Endothelial cell of umbilical vein (primary cell): ENCODE data around the gene TEX11. TPM values are rescaled to one million over a fixed set of nuclear protein-coding genes. Genes with fewer than 3 reads are reported as not detected.

ENCODE experiments used
- BruUV-seq: library from RNA; stranded (reverse); fragments of 400-500 nt; replicated peaks from 2 replicates; lab custom pipeline; 2021; lab: Mats Ljungman, UMichigan
- CTCF ChIA-PET: fragments of 300-600, 350-600 bp; sonication (Branson Sonifier 250); formaldehyde crosslinking; loops from one replicate; lab custom pipeline; 2021; ENCODE audit warnings: antibody characterized with exemption, inconsistent platforms; lab: Charles Lee
- POLR2A ChIA-PET: fragments of 300-600, 350-600 bp; sonication (Branson Sonifier 250); formaldehyde crosslinking; loops from one replicate; lab custom pipeline; 2021; ENCODE audit warnings: antibody characterized with exemption, inconsistent platforms; lab: Charles Lee
- DNase-seq: peaks from one replicate; pipeline ENCODE4 v3.0.0-alpha.2; 2011; ENCODE audit warnings: low read depth, low spot score
- FAIRE-seq: peaks from 2 replicates; lab custom pipeline; 2011; peaks lifted over from hg19 to GRCh38; lab: Jason Lieb, UNC
- H2AFZ ChIP-seq: 2 replicates; pipeline ENCODE4 v1.6.0; 2012; ENCODE audit warnings: low read depth, low read length, control low read depth, inconsistent platforms
- H3K27ac ChIP-seq: 2 replicates; pipeline ENCODE4 v1.5.1; 2011; ENCODE audit warnings: low read depth, mild to moderate bottlenecking, control low read depth, low read length, moderate library complexity; ENCODE audit not compliant: insufficient read depth
- H3K27me3 ChIP-seq, 2 experiments: 2 replicates each; pipeline versions ENCODE4 v1.6.0 to v1.6.1; 2011; ENCODE audit warnings: low read length in 2 of 2, mixed read lengths in 1 of 2; ENCODE audit not compliant: control insufficient read depth in 2 of 2, insufficient read depth in 2 of 2
- H3K36me3 ChIP-seq, 2 experiments: 2 replicates in 1 of 2; 3 replicates in 1 of 2; pipeline ENCODE4 v1.5.1; 2011; ENCODE audit warnings: low read length in 2 of 2, mild to moderate bottlenecking in 1 of 2, moderate library complexity in 1 of 2; ENCODE audit not compliant: control insufficient read depth in 2 of 2, insufficient read depth in 2 of 2; ENCODE audit errors: extremely low read depth in 1 of 2
- H3K4me1 ChIP-seq: 3 replicates; pipeline ENCODE4 v1.5.1; 2011; ENCODE audit warnings: mild to moderate bottlenecking, low read length; ENCODE audit not compliant: control insufficient read depth, insufficient read depth; ENCODE audit errors: extremely low read depth
- H3K4me2 ChIP-seq: 2 replicates; pipeline ENCODE4 v1.6.1; 2011; ENCODE audit warnings: low read length, control low read depth, mixed read lengths; ENCODE audit not compliant: insufficient read depth
- H3K4me3 ChIP-seq, 3 experiments: fragments of 200-600 bp in 1 of 3; sonication (generic), shearing (Covaris generic) in 1 of 3; replicated peaks in 1 of 3; 2 replicates each; pipeline ENCODE4 v1.5.1; 2011 to 2016; ENCODE audit warnings: control low read depth in 3 of 3, low read length in 3 of 3, mild to moderate bottlenecking in 2 of 3, inconsistent platforms in 1 of 3, low read depth in 1 of 3, moderate library complexity in 1 of 3; ENCODE audit not compliant: insufficient read depth in 1 of 3
- H3K79me2 ChIP-seq: 2 replicates; pipeline ENCODE4 v1.6.0; 2012; ENCODE audit warnings: low read length, inconsistent platforms; ENCODE audit not compliant: control insufficient read depth, insufficient read depth
- H3K9ac ChIP-seq: replicated peaks from 2 replicates; pipeline ENCODE3; 2011; ENCODE audit warnings: low read length, control low read depth; ENCODE audit not compliant: insufficient read depth; ENCODE audit errors: extremely low read depth
- H3K9me1 ChIP-seq: replicated peaks from 3 replicates; pipeline ENCODE4 v1.6.0; 2011; ENCODE audit warnings: mild to moderate bottlenecking, low read length; ENCODE audit not compliant: control insufficient read depth, insufficient read depth; ENCODE audit errors: extremely low read depth
- H3K9me3 ChIP-seq: replicated peaks from 2 replicates; pipeline ENCODE4 v1.5.1; 2012; ENCODE audit warnings: low read length, inconsistent platforms; ENCODE audit not compliant: control insufficient read depth, insufficient read depth
- H4K20me1 ChIP-seq: replicated peaks from 2 replicates; pipeline ENCODE3; 2011; ENCODE audit warnings: mild to moderate bottlenecking, low read length; ENCODE audit not compliant: control insufficient read depth, insufficient read depth; ENCODE audit errors: extremely low read depth
- CTCF ChIP-seq, 2 donors: IDR thresholded peaks; 1 replicate in 1 of 2; 2 replicates in 1 of 2; pipeline ENCODE4 v1.5.1; 2011; ENCODE audit warnings: low read length in 2 of 2, mild to moderate bottlenecking in 2 of 2, moderate library complexity in 2 of 2, control low read depth in 1 of 2, inconsistent platforms in 1 of 2, low read depth in 1 of 2; ENCODE audit not compliant: insufficient read depth in 1 of 2; ENCODE audit errors: extremely low read depth in 1 of 2
- EZH2 ChIP-seq: IDR thresholded peaks from 2 replicates; pipeline ENCODE4 v1.6.1; 2012; ENCODE audit warnings: borderline replicate concordance, low read depth, mild to moderate bottlenecking, moderate library complexity, low read length, inconsistent platforms; ENCODE audit not compliant: severe bottlenecking
- FOS ChIP-seq: IDR thresholded peaks from 2 replicates; pipeline ENCODE4 v1.6.1; 2011; ENCODE audit warnings: mild to moderate bottlenecking, low read length, moderate library complexity, borderline replicate concordance; ENCODE audit not compliant: insufficient read depth
- GATA2 ChIP-seq: IDR thresholded peaks from 2 replicates; pipeline ENCODE4 v1.7.0; 2011; ENCODE audit warnings: low read depth, mild to moderate bottlenecking, moderate library complexity, mixed read lengths, low read length; ENCODE audit not compliant: insufficient read length, insufficient read depth
- JUN ChIP-seq: IDR thresholded peaks from 2 replicates; pipeline ENCODE4 v1.6.1; 2011; ENCODE audit warnings: borderline replicate concordance, low read depth; ENCODE audit not compliant: insufficient read length, insufficient read depth
- MAX ChIP-seq: IDR thresholded peaks from 2 replicates; pipeline ENCODE4 v1.6.1; 2011; ENCODE audit not compliant: insufficient read depth, insufficient read length
- MYC ChIP-seq: IDR thresholded peaks from one replicate; pipeline ENCODE4 v1.6.1; 2011; ENCODE audit warnings: mild to moderate bottlenecking, low read depth, low read length
- POLR2A ChIP-seq: IDR thresholded peaks from 2 replicates; pipeline ENCODE4 v1.6.1; 2012; ENCODE audit warnings: low read depth, mild to moderate bottlenecking, control low read depth, low read length
- POLR2AphosphoS5 ChIP-seq: IDR thresholded peaks from 2 replicates; pipeline ENCODE4 v1.6.1; 2012; ENCODE audit warnings: low read depth, mild to moderate bottlenecking, control low read depth, low read length, moderate library complexity; ENCODE audit not compliant: insufficient read depth
- dilution Hi-C: fragments of 300-500 bp; cut with MboI; formaldehyde crosslinking; loops from one replicate; pipeline ENCODE4 v1.15.0; 2019; ENCODE audit warnings: low sequenced_read_pairs; ENCODE audit not compliant: extremely low pct_ligation_motif_present
- intact Hi-C: fragments of 100-400 bp; cut with micrococcal nuclease; formaldehyde crosslinking; loops from one replicate; pipeline ENCODE4 v1.10.0; 2022
- polyA plus RNA-seq, 4 experiments: library from polyadenylated mRNA; depleted of rRNA in 3 of 4; stranded (reverse) in 3 of 4; unstranded in 1 of 4; fragments of >200 nt; gene quantifications; 2 replicates each; pipeline versions ENCODE4 v1.2.1 to v1.2.3, GENCODE V29; 2011 to 2012; ENCODE audit warnings: missing spikeins in 1 of 4
- total RNA-seq: library from RNA; stranded (reverse); gene quantifications from 2 replicates; pipeline ENCODE4 v1.2.3, GENCODE V29; 2021

The TEX11 gene
- total and polyA plus RNA-seq, 2 donors (not counting 3 experiments of a cell fraction or from before 2014, with no cell fraction given) = not detected

GRCh38 chrX:70554081-70554480, 354.4 kb downstream of the TEX11 start:
- no peaks in the 10 kb centered on the region for H3K36me3 ChIP-seq
- ChIA-PET POLR2A (no interaction called here), CTCF (interaction anchor here (0.9 to 3.2 kb wide), 10 partner anchors 9 to 152 kb away, joined by 3 to 47 read pairs (median 4); no protein-coding TSS in a partner anchor)
- H3K27ac ChIP-seq = no peak overlapping the region
- no peaks in the 10 kb centered on the region for H3K4me1 ChIP-seq
- no peak overlapping the region for H3K4me2 ChIP-seq
- H4K20me1 ChIP-seq = no peaks in the 10 kb centered on the region
- H3K27me3 ChIP-seq = no peaks in the 10 kb centered on the region
- H3K9me3 ChIP-seq = no peaks in the 10 kb centered on the region
- H3K4me3 ChIP-seq = no peak overlapping the region
- no peak overlapping the region for H3K9ac ChIP-seq
- H3K9me1 ChIP-seq = no peaks in the 10 kb centered on the region
- intact Hi-C loops (loop anchor here (1.0 to 5.0 kb wide), 2 partner anchors 102 to 117 kb away; no protein-coding TSS in a partner anchor), dilution Hi-C loops (no loop called here)
- H2AFZ ChIP-seq = no peak overlapping the region
- no peaks in the 10 kb centered on the region for H3K79me2 ChIP-seq
- DNase-seq (peak; percentile 9), FAIRE-seq (no peak)
- BruUV-seq = no TSS peak
- TF ChIP-seq JUN (no peak), CTCF (IDR thresholded peaks at IDR 0.05; ENCODE audit: extremely low read depth in 1 of 2, insufficient read depth in 1 of 2, low read depth in 1 of 2, low read length in 2 of 2) (no peak), FOS (no peak), POLR2A (no peak), EZH2 (no peak), MYC (no peak), POLR2AphosphoS5 (no peak), MAX (no peak), GATA2 (no peak)
